K562 (cell line): ENCODE results near the gene THYN1. TPM values are rescaled to one million over a fixed set of nuclear protein-coding genes. Genes with fewer than 3 reads are reported as not detected.

ENCODE experiments used
- CHCHD3 ChIP-seq: fragments of 250-450 bp; sonication (Bioruptor Pico); IDR thresholded peaks from 2 replicates; pipeline ENCODE4 v2.1.2; 2022; ENCODE audit warnings: mild to moderate bottlenecking
- CTBP1 ChIP-seq: fragments of 450-650 bp; IDR thresholded peaks from 2 replicates; pipeline ENCODE4 v1.6.1; 2016; ENCODE audit warnings: borderline replicate concordance
- CTCF ChIP-seq, 3 experiments: IDR thresholded peaks in 2 of 3; conservative IDR thresholded peaks in 1 of 3; 2 replicates each; pipeline ENCODE4 v1.5.1; 2011 to 2012; ENCODE audit warnings: low read length in 3 of 3, mild to moderate bottlenecking in 3 of 3, control low read depth in 2 of 3, improper control_type of control experiment in 1 of 3, inconsistent platforms in 1 of 3, low read depth in 1 of 3, mixed read lengths in 1 of 3, moderate library complexity in 1 of 3; ENCODE audit not compliant: insufficient read depth in 2 of 3
- EWSR1 ChIP-seq: fragments of 450-650 bp; IDR thresholded peaks from 2 replicates; pipeline ENCODE4 v1.6.1; 2018; ENCODE audit warnings: borderline replicate concordance, mild to moderate bottlenecking, low read depth, moderate library complexity; ENCODE audit not compliant: partially characterized antibody
- FOXK2 ChIP-seq, 2 experiments: fragments of 450-650 bp; IDR thresholded peaks in 1 of 2; conservative IDR thresholded peaks in 1 of 2; 2 replicates each; pipeline ENCODE4 v1.6.1; 2016; ENCODE audit warnings: low read depth in 2 of 2, mild to moderate bottlenecking in 1 of 2
- HMGXB4 ChIP-seq: sonication (generic); formaldehyde crosslinking; IDR thresholded peaks from 2 replicates; pipeline ENCODE4 v1.8.1; 2023; ENCODE audit warnings: mild to moderate bottlenecking, missing genetic modification reagents
- HNRNPK ChIP-seq: fragments of 200-400 bp; formaldehyde crosslinking; IDR thresholded peaks from one replicate; pipeline ENCODE4 v1.6.1; 2018; ENCODE audit warnings: mild to moderate bottlenecking, low read depth, low read length; ENCODE audit not compliant: poor library complexity, severe bottlenecking
- KHSRP ChIP-seq: fragments of 450-650 bp; IDR thresholded peaks from 2 replicates; pipeline ENCODE4 v1.6.1; 2017
- LCOR ChIP-seq: sonication (generic); formaldehyde crosslinking; IDR thresholded peaks from 2 replicates; pipeline ENCODE4 v1.8.0; 2022; ENCODE audit warnings: mild to moderate bottlenecking, missing genetic modification reagents
- MAFF ChIP-seq: IDR thresholded peaks from 2 replicates; pipeline ENCODE4 v1.6.1; 2012; ENCODE audit warnings: low read length, improper control_type of control experiment
- MCM2 ChIP-seq: fragments of 450-650 bp; IDR thresholded peaks from 2 replicates; pipeline ENCODE4 v1.6.1; 2017; ENCODE audit warnings: low read depth, mild to moderate bottlenecking
- NFIC ChIP-seq: fragments of 450-650 bp; IDR thresholded peaks from 2 replicates; pipeline ENCODE4 v1.6.1; 2017; ENCODE audit warnings: mild to moderate bottlenecking, inconsistent platforms
- PHB ChIP-seq: fragments of 250-450 bp; sonication (Bioruptor Pico); IDR thresholded peaks from 2 replicates; pipeline ENCODE4 v1.5.0; 2021
- TAF15 ChIP-seq: fragments of 200-400 bp; formaldehyde crosslinking; IDR thresholded peaks from 2 replicates; pipeline ENCODE4 v1.6.1; 2017; ENCODE audit warnings: mild to moderate bottlenecking, low read depth, low read length, moderate library complexity
- TFAM ChIP-seq: fragments of 250-450 bp; sonication (Bioruptor Pico); conservative IDR thresholded peaks from 2 replicates; pipeline ENCODE4 v1.5.0; 2021; ENCODE audit warnings: mild to moderate bottlenecking, moderate library complexity
- ZNF165 ChIP-seq: fragments of 250-450 bp; sonication (Bioruptor Pico); IDR thresholded peaks from 2 replicates; pipeline ENCODE4 v1.4.0; 2020; ENCODE audit warnings: borderline replicate concordance
- polyA plus RNA-seq, 8 experiments: library from polyadenylated mRNA; depleted of rRNA in 4 of 8; stranded (reverse) in 5 of 8; unstranded in 3 of 8; fragments of >200 nt; fragmentation: Nextera tagmentation in 2 of 8; fragmentation: Illumina TruSeq in 1 of 8; extraction: Ambion mirVana in 2 of 8; extraction: Trizol in 1 of 8; gene quantifications; 2 replicates each; pipeline versions ENCODE4 v1.2.1 to v1.2.3, GENCODE V29; 2011 to 2014; ENCODE audit warnings: inconsistent platforms in 1 of 8, missing spikeins in 1 of 8
- total RNA-seq, 7 experiments: library from RNA; depleted of rRNA in 6 of 7; stranded (reverse); fragments of >200 nt in 6 of 7; fragmentation: Illumina TruSeq in 2 of 7; extraction: Trizol in 2 of 7; gene quantifications; 2 replicates each; pipeline versions ENCODE4 v1.2.1 to v1.2.3, GENCODE V29; 2011 to 2021; ENCODE audit warnings: low replicate concordance in 1 of 7
- TF ChIP-seq, protein P1 (sequence below): fragments of 250-450 bp; sonication (Bioruptor Pico); IDR thresholded peaks from 2 replicates; pipeline ENCODE4 v1.8.0; 2021; ENCODE audit warnings: moderate library complexity, mild to moderate bottlenecking, inconsistent platforms
- TF ChIP-seq, protein P2 (sequence below): fragments of 250-450 bp; sonication (Bioruptor Pico); IDR thresholded peaks from 2 replicates; pipeline ENCODE4 v1.4.0; 2020; ENCODE audit warnings: mild to moderate bottlenecking, moderate library complexity
- TF ChIP-seq, protein P3 (sequence below): sonication (generic); formaldehyde crosslinking; IDR thresholded peaks from 2 replicates; pipeline ENCODE4 v1.8.1; 2022; ENCODE audit warnings: missing genetic modification reagents

The THYN1 gene
- total and polyA plus RNA-seq, 9 of the 15 experiments (the other 6 are each of a cell fraction or from before 2014, with no cell fraction given) = 54.9 to 279 (median 104) TPM

- TF ChIP-seq CTCF (IDR thresholded peaks at IDR 0.05 in 2 of 3, conservative IDR thresholded peaks at IDR 0.05 in 1 of 3; ENCODE audit: insufficient read depth in 2 of 3, low read depth in 1 of 3, low read length in 3 of 3) (peak in 2 of 3 experiments; percentile 1 to 8; a peak in 1 of 6 replicates), KHSRP (no peak), HMGXB4 (no peak), CTBP1 (peak; percentile 72), LCOR (CRISPR knock-in tag) (no peak; the same call in 1 of the 2 replicates), TAF15 (no peak), TFAM (no peak), FOXK2 (conservative IDR thresholded peaks at IDR 0.05 in 1 of 2, IDR thresholded peaks at IDR 0.05 in 1 of 2; ENCODE audit: low read depth in 2 of 2) (no peak), MAFF (no peak), MCM2 (no peak), HNRNPK (no peak), NFIC (peak; percentile 21; the same call in 1 of the 2 replicates), CHCHD3 (no peak), EWSR1 (no peak), PHB (CRISPR knock-in tag) (no peak), ZNF165 (CRISPR knock-in tag) (no peak)
- TF ChIP-seq, protein P1, sequence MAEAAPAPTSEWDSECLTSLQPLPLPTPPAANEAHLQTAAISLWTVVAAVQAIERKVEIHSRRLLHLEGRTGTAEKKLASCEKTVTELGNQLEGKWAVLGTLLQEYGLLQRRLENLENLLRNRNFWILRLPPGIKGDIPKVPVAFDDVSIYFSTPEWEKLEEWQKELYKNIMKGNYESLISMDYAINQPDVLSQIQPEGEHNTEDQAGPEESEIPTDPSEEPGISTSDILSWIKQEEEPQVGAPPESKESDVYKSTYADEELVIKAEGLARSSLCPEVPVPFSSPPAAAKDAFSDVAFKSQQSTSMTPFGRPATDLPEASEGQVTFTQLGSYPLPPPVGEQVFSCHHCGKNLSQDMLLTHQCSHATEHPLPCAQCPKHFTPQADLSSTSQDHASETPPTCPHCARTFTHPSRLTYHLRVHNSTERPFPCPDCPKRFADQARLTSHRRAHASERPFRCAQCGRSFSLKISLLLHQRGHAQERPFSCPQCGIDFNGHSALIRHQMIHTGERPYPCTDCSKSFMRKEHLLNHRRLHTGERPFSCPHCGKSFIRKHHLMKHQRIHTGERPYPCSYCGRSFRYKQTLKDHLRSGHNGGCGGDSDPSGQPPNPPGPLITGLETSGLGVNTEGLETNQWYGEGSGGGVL = no peak
- TF ChIP-seq, protein P2, sequence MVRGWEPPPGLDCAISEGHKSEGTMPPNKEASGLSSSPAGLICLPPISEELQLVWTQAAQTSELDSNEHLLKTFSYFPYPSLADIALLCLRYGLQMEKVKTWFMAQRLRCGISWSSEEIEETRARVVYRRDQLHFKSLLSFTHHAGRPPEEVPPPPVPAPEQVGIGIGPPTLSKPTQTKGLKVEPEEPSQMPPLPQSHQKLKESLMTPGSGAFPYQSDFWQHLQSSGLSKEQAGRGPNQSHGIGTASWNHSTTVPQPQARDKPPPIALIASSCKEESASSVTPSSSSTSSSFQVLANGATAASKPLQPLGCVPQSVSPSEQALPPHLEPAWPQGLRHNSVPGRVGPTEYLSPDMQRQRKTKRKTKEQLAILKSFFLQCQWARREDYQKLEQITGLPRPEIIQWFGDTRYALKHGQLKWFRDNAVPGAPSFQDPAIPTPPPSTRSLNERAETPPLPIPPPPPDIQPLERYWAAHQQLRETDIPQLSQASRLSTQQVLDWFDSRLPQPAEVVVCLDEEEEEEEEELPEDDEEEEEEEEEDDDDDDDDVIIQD (CRISPR knock-in tag) = no peak
- TF ChIP-seq, protein P3, sequence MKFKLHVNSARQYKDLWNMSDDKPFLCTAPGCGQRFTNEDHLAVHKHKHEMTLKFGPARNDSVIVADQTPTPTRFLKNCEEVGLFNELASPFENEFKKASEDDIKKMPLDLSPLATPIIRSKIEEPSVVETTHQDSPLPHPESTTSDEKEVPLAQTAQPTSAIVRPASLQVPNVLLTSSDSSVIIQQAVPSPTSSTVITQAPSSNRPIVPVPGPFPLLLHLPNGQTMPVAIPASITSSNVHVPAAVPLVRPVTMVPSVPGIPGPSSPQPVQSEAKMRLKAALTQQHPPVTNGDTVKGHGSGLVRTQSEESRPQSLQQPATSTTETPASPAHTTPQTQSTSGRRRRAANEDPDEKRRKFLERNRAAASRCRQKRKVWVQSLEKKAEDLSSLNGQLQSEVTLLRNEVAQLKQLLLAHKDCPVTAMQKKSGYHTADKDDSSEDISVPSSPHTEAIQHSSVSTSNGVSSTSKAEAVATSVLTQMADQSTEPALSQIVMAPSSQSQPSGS (CRISPR knock-in tag) = no peak
These were observed at the start of gene THYN1, which contains the start of gene ACAD8 (continued) for GRCh38 chr11:134253188-134253993.
